Parathyroid adenoma (tissue), 2 donors: ENCODE measurements around the gene LRTM1.

Source experiments
- H2AFZ ChIP-seq: fragments of 300-600 bp; sonication (generic); one replicate; pipeline ENCODE4 v1.7.0; 2017; ENCODE audit warnings: antibody characterized with exemption, mild to moderate bottlenecking
- H3K27ac ChIP-seq: fragments of 300-600 bp; sonication (generic); one replicate; pipeline ENCODE4 v1.7.0; 2017
- H3K27me3 ChIP-seq: fragments of 300-600 bp; sonication (generic); one replicate; pipeline ENCODE4 v1.7.0; 2017; ENCODE audit warnings: low read length; ENCODE audit not compliant: control insufficient read depth, insufficient read depth
- H3K36me3 ChIP-seq: fragments of 300-600 bp; sonication (generic); one replicate; pipeline ENCODE4 v1.7.0; 2017; ENCODE audit warnings: low read length; ENCODE audit not compliant: control insufficient read depth, insufficient read depth
- H3K4me1 ChIP-seq: fragments of 300-600 bp; sonication (generic); one replicate; pipeline ENCODE4 v1.7.0; 2017; ENCODE audit warnings: control low read depth
- H3K4me2 ChIP-seq: fragments of 300-600 bp; sonication (generic); one replicate; pipeline ENCODE4 v1.7.0; 2017; ENCODE audit warnings: low read length
- H3K4me3 ChIP-seq: fragments of 300-600 bp; sonication (generic); one replicate; pipeline ENCODE4 v1.7.0; 2017; ENCODE audit warnings: low read depth, low read length
- H3K79me2 ChIP-seq: fragments of 300-600 bp; sonication (generic); one replicate; pipeline ENCODE4 v1.7.0; 2017; ENCODE audit warnings: control low read depth
- H3K9ac ChIP-seq: fragments of 300-600 bp; sonication (generic); one replicate; pipeline ENCODE4 v1.7.0; 2017; ENCODE audit warnings: mild to moderate bottlenecking
- H3K9me3 ChIP-seq: fragments of 300-600 bp; sonication (generic); one replicate; pipeline ENCODE4 v1.7.0; 2017; ENCODE audit warnings: low read length; ENCODE audit not compliant: control insufficient read depth
- CTCF ChIP-seq: fragments of 300-600 bp; sonication (generic); IDR thresholded peaks from one replicate; pipeline ENCODE4 v1.7.0; 2017; ENCODE audit warnings: antibody characterized with exemption, mild to moderate bottlenecking
- donor health status: primary hyperparathyroidism.

LRTM1 gene

DNA sequence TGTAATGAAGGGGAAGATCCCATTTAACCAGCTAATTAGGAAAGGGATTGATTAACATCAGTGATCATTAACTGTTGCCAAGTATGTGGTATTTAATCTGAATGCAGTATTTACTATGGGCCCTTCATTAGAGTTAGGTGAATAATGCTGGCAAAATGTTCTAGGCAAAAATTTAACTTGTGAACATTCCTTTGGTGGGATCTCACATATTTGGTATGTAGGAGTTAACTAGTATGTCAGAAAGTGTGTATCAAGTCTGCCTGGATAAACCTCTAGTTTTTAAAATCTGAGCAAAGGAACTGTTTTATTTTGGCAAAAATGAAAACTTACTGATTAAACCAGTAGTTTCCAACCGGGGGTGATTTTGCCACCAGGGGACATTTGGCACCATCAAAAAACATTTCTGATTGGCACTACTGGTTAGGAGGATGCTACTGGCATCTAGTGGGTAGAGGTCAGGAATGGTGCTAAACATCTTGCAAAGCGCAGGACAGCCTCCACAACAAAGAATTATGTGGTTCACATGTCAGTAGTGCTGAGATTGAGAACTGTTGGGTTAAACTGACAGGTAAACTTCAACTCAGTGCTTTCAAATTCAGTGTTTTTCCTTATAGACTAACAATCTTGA is 22.5 kb downstream of the LRTM1 start:
- no peak overlapping the region for H3K27ac ChIP-seq
- H3K4me3 ChIP-seq = no peak overlapping the region
- no peaks in the 10 kb centered on the region for H3K9me3 ChIP-seq
- H2AFZ ChIP-seq = no peak overlapping the region
- H3K27me3 ChIP-seq = no peaks in the 10 kb centered on the region
- no peaks in the 10 kb centered on the region for H3K79me2 ChIP-seq
- H3K9ac ChIP-seq = no peak overlapping the region
- H3K4me2 ChIP-seq = no peak overlapping the region
- H3K36me3 ChIP-seq = no peaks in the 10 kb centered on the region
- H3K4me1 ChIP-seq = no peaks in the 10 kb centered on the region
- no peak for TF ChIP-seq CTCF

- H3K27me3 ChIP-seq = no peaks in the 10 kb centered on the region
- no peak overlapping the region for H2AFZ ChIP-seq
- no peak overlapping the region for H3K27ac ChIP-seq
- H3K9me3 ChIP-seq = no peaks in the 10 kb centered on the region
- H3K36me3 ChIP-seq = no peaks in the 10 kb centered on the region
- H3K9ac ChIP-seq = no peak overlapping the region
- H3K4me2 ChIP-seq = no peak overlapping the region
- H3K4me3 ChIP-seq = no peak overlapping the region
- no peak for TF ChIP-seq CTCF
- no peaks in the 10 kb centered on the region for H3K4me1 ChIP-seq
- no peaks in the 10 kb centered on the region for H3K79me2 ChIP-seq
These were observed 25.8 kb downstream of the LRTM1 start for GRCh38 chr3:54901906-54902685.

- H3K27ac ChIP-seq = no peak overlapping the region
- no peaks in the 10 kb centered on the region for H3K36me3 ChIP-seq
- H3K79me2 ChIP-seq = no peaks in the 10 kb centered on the region
- H3K9ac ChIP-seq = no peak overlapping the region
- H3K4me2 ChIP-seq = no peak overlapping the region
- H3K4me3 ChIP-seq = no peak overlapping the region
- no peaks in the 10 kb centered on the region for H3K9me3 ChIP-seq
- H2AFZ ChIP-seq = no peak overlapping the region
- H3K4me1 ChIP-seq = no peaks in the 10 kb centered on the region
- TF ChIP-seq CTCF = no peak
- no peaks in the 10 kb centered on the region for H3K27me3 ChIP-seq
These were observed 26.8 kb downstream of the LRTM1 start for GRCh38 chr3:54900838-54901591.

GRCh38 chr3:54899273-54899672 is 28.6 kb downstream of the LRTM1 start:
- no peaks in the 10 kb centered on the region for H3K9me3 ChIP-seq
- H2AFZ ChIP-seq = no peak overlapping the region
- no peak overlapping the region for H3K4me3 ChIP-seq
- no peaks in the 10 kb centered on the region for H3K4me1 ChIP-seq
- no peaks in the 10 kb centered on the region for H3K79me2 ChIP-seq
- H3K36me3 ChIP-seq = no peaks in the 10 kb centered on the region
- no peak overlapping the region for H3K4me2 ChIP-seq
- no peak overlapping the region for H3K27ac ChIP-seq
- H3K9ac ChIP-seq = no peak overlapping the region
- H3K27me3 ChIP-seq = no peaks in the 10 kb centered on the region
- TF ChIP-seq CTCF = no peak
